Midbrain (tissue), 1 donor: ENCODE results near the gene PRR14L.
"Not testable (repeated sequence)": the region's sequence is repeated elsewhere in the genome, so short reads cannot be mapped to it uniquely, and the experiment has no call there.

ENCODE experiments used
- DNase-seq: peaks from one replicate; lab custom pipeline; 2025; lab: John Stamatoyannopoulos, UW

PRR14L gene

DNA sequence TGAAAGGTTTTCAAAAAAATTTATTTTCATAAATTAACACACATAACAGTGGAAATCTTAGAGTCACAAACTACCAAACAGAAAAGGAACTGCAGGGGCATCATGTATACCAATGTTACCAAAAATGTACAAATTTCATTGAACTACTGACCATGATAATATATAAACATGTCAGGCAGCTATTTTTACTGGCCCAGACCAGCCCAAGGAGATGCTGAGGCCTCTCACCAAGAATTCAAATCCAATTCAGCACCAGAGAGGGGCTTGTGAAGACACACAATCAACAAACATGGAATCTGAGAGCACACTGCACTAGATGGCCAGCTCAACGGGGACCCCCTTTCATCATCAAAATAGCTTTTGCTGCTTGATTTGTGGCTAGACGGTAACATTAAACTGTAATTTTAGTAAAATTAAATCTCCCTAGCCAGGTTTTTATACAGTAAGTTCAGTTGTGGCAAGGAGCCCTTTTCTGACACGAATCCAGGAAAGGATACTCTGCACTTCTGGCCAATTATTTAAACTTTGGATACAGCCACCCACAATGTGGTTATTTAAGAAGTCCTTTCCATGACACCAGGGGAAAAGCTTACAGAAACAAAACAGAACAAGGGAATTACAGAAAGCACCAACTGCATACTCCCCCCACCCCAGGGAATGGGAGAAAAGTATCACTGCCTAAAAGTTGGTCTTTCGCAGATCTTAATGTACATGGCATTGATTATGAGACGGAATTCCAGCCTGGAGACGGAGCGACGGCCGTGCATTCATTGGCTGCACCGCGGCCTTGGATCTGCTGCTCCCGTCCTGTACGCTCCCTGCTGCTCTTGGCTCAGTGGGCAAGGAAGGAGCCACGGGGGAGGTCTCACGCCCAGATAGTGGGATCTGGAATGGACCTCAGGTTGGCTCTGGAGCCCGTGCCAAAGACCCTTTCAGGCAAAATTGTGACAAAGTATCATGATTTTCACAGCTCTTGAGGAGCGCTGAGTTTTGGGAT is 68.3 kb downstream of the PRR14L start:
- DNase-seq: no peak

- DNase-seq: no peak
Measured at GRCh38 chr22:31680861-31681341, 69.0 kb downstream of the PRR14L start.

DNA sequence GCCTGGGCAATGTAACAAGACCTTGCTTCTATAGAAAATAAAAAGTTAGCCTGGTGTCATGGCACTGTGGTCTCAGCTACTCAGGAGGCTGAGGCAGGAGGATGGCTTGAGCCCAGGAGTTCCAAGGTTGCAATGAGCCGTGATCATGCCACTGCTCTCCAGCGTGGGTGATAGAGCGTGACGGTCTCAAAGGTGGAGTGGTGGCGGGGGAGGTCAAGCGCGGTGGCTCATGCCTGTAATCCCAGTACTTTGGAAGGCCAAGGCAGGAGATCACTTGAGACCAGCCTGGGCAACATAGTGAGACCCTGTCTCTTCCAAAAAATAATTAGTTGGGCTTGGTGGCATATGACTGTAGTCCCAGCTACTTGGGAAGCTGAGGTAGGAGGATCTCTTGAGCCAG is 71.2 kb downstream of the PRR14L start:
- no peak for DNase-seq

- peak; percentile 90 for DNase-seq
Measured at GRCh38 chr22:31676700-31677099, 73.2 kb downstream of the PRR14L start.

DNA sequence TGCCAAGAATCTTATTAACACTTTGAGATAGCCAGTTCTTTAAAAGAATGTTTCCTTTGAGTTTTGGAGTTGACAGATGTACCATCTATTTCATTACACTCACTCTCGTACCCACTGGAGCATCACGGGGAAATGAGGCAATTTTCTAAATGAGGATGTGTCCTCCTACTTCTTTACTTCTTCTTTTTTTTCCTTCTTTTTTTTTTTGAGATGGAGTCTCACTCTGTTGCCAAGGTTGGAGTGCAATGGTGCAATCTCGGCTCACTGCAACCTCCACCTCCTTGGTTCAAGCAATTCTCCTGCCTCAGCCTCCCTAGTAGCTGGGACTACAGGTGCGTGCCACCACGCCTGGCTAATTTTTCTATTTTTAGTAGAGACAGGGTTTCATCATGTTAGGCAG is 75.7 kb downstream of the PRR14L start:
- not testable (repeated sequence) for DNase-seq

- DNase-seq: not testable (repeated sequence)
Measured at GRCh38 chr22:31668849-31669248, 81.1 kb downstream of the PRR14L start.

DNA sequence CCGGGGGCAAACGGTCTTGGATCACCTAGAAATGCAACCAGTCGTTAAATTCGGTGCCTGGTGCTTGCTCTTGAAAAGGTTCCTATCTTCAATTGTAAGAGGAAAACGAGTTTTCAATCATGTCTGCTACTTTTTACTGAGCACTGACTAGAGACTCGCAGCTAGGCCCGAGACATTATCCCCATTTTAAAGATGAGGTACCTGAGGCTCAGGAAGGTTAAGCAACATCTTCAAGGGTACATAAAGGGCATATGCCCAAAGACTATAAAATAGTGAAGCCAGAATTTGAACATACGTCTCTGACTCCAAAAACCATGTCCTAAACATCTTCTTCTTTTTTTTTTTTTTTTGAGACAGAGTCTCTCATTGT is 87.3 kb downstream of the PRR14L start:
- no peak for DNase-seq

DNA sequence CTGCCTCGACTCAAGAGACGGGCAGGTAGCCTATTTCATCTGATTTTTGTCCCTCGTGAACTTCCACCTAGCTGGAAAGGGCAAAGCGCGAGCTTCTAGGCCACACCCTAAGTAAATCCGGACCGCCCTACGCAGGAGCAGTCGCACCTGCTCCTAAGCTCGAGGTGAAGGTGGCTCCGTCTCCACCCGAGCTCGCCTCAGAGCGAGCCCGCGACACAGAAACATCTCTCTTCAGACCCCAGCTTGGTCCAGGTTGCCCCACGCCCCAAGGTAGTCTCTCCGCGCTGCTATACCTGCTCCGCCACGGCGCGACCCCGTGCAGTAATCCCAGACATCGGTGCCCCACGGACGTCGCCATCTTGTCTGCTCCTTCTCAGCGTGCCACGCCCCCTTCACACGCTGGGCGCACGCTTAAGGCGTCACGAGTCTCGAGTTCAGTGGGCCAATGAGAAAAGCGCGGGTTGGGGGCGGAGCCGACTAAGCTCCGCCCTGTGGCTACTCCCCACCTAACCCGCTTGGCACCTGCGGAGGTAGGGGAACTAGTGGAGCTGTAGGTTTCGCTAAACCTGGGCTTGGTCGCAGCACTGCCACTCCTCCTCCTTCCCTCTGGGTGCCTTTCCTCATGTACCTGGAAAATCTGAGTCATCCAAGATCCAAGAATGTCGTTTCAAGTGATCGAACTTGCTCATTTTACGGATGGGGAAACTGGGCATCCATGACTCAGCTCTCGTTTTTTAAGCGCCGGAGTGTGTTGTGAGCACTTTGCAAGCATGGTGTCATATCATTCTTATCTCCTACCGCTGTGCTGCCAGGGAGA is 87.9 kb downstream of the PRR14L start, which contains the start of gene PISD:
Gene PISD (minus strand): TSS at position 365 of the 817 bp plus-strand sequence. CDS start 7 bp downstream, at position 358.
- DNase-seq: peak; percentile 94

DNA sequence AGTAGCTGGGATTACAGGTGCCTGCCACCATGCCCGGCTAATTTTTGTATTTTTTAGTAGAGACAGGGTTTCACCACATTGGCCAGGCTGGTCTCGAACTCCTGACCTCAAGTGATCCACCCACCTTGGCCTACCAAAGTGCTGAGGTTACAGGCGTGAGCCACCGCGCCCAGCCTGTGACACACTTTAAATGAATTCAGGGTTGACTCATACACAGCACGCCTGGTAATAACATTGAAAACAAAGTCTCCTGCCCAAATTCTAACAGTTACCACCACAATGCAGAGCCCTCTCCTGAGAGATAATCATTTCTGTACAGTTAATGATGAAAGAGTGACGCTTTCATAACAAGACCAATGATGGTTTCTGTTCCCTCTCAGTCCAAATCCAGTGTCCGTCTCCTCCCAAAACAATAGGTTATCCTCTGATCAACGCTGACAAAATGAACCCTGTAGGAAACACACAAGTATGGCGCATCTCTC is 89.0 kb downstream of the PRR14L start:
- DNase-seq: not testable (repeated sequence)

GRCh38 chr22:31659246-31659645 is 90.7 kb downstream of the PRR14L start:
- no peak for DNase-seq

- DNase-seq: no peak
Measured at GRCh38 chr22:31654408-31654807, 95.5 kb downstream of the PRR14L start.

GRCh38 chr22:31653944-31654343 is 96.0 kb downstream of the PRR14L start:
- DNase-seq: no peak

- DNase-seq: no peak
Measured at GRCh38 chr22:31652911-31653684, 96.8 kb downstream of the PRR14L start.

DNA sequence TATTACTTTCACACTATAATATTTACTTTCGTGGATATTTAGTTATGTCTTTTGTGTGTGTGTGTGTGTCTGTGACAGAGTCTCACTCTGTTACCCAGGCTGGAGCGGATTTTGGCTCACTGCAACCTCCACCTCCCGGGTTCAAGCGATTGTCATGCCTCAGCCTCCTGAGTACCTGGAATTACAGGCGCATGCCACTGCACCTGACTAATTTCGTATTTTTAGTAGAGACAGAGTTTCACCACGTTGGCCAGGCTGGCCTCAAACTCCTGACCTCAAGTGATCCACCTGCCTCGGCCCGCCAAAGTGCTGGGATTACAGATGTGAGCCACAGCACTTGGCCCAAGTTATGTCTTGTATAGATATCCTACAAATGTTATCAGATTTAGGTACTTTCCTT is 97.8 kb downstream of the PRR14L start:
- DNase-seq: no peak

- DNase-seq: no peak
Measured at GRCh38 chr22:31651664-31652063, 98.3 kb downstream of the PRR14L start.

GRCh38 chr22:31650391-31650790 is 99.5 kb downstream of the PRR14L start:
- no peak for DNase-seq

DNA sequence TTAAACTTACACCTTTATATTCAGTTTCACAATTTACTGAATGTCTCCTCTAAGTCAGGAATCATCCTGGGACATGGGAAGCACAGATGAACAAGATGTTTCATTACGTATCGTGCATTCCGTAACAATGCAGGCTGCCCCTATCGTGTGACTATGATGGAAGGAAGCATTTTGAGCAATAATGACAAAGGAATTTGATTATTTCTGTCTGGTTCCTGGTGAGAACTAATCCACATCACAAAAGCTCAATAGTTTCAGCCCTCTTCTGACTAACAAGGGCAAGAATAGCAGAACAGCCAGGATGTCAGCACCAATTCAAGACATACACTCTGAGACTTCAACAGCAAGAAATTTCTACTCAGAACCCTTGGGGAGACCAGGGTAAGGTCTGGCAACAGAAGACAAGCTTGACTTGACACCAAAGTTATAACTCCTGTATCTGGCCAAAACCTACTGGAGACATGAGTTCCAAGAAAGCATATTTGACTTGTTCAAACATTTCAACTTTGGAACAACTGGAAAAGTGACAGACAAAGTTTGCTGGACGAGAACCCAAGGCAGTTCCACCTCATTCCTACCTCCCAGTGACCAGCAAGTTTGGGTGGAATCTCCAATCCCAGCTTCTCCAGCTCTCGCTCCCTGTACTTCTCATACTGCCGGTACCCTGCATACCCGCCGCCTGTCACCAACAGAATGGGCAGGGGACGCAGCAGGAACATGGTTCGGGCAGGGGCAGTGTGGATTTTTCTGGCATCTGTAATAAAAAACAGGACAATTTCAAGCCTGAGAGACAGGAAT is 102.2 kb downstream of the PRR14L start:
- no peak for DNase-seq

DNA sequence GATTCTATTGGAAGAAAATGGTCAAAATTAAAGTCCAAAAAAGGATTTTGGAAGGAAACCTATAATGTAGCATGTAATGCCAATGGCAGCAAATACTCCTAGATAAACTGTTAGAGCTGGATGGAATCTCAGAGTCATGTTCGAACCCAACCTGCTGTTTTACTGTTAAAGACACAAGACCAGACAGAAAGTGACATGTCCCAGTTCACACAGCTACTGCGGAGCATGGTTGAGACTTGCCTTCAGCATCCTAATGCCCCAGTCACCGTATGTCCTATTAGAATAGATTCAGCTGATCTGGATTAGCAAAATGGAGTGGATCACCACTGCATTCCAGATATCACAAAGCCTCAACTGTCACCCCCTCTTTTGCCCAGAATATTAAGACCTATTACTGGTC is 102.9 kb downstream of the PRR14L start:
- DNase-seq: no peak

DNA sequence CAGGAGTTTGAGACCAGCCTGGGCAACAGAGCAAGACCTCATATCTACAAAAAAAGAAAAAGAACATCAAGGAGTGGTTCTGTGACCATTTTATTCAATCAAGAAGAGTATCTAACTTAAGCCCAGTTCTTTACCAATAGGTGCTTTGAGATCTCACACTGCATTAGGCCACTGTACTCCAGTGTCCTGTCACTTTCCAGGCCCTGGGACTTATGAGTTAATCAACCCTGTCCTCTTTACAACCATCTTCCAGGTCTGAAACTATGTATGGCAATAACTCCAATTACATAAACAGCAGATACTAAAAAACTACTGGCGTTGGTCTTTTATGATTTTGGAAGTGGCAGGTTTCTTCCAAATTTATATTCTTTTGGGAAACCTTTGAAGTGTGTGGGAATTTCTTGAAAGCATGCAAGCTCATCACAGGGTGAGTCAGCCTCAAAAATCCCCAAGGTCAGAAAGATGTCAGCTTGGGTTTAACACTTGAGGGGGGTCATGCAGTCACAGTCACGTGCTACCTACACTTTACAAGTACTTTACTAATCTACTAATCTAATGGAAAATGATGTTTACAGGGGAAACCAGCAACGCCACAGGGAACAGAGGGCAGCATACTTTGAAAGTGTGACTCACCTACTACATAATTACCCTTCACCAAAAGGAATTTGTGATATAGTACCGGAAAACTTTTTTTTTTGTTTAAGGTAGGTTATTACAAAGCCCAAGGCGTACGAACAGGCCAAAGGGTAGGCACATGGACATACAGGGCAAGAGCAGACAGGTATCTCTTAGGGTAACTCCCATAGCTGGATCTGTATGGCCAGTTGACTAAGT is 103.5 kb downstream of the PRR14L start:
- DNase-seq: no peak
